IMR-90 (cell line): ENCODE measurements around the gene DYSF. TPM values are rescaled to one million over a fixed set of nuclear protein-coding genes. Genes with fewer than 3 reads are reported as not detected.
A peak's percentile ranks its signal among the peaks of the same experiment; 100 is the strongest.

ENCODE experiments used
- ATAC-seq: fragments of 200-7000 bp; cut with Tn5 transposase; 2 replicates; pipeline ENCODE4 v1.9.1; 2020; ENCODE audit warnings: low read depth, mild to moderate bottlenecking, moderate library complexity
- BruUV-seq: library from RNA; stranded (reverse); fragments of 400-500 nt; replicated peaks from 2 replicates; lab custom pipeline; 2021; lab: Mats Ljungman, UMichigan
- CTCF ChIA-PET: fragments of 300-600 bp; formaldehyde crosslinking; extraction: SDS; loops from one replicate; lab custom pipeline; 2021; ENCODE audit warnings: antibody characterized with exemption; lab: Yijun Ruan, JAX
- POLR2A ChIA-PET: fragments of 300-600 bp; sonication (Branson Sonifier 250); formaldehyde crosslinking; loops from one replicate; lab custom pipeline; 2022; ENCODE audit warnings: antibody characterized with exemption; ENCODE audit not compliant: unreplicated experiment; lab: Charles Lee
- DNase-seq: peaks from one replicate; pipeline ENCODE4 v3.0.0; 2013
- H2AFZ ChIP-seq: replicated peaks from 2 replicates; pipeline ENCODE3; 2013; ENCODE audit warnings: low read length, mild to moderate bottlenecking; ENCODE audit not compliant: poor library complexity
- H2AK5ac ChIP-seq: 2 replicates; pipeline ENCODE4 v1.6.1; 2013; ENCODE audit warnings: low read depth, low read length, inconsistent platforms
- H2AK9ac ChIP-seq: replicated peaks from 2 replicates; pipeline ENCODE3; 2013; ENCODE audit warnings: mild to moderate bottlenecking, low read depth, low read length, moderate library complexity; ENCODE audit not compliant: poor library complexity
- H2BK120ac ChIP-seq: 2 replicates; pipeline ENCODE4 v1.6.1; 2013; ENCODE audit warnings: low read depth, low read length, inconsistent platforms
- H2BK15ac ChIP-seq: 3 replicates; pipeline ENCODE4 v1.6.1; 2013; ENCODE audit warnings: low read depth, low read length, inconsistent platforms
- H2BK20ac ChIP-seq: 2 replicates; pipeline ENCODE4 v1.6.1; 2013; ENCODE audit warnings: low read depth, mild to moderate bottlenecking, inconsistent platforms, low read length, moderate library complexity
- H2BK5ac ChIP-seq: 2 replicates; pipeline ENCODE4 v1.6.1; 2013; ENCODE audit warnings: mild to moderate bottlenecking, low read depth, low read length, inconsistent platforms; ENCODE audit not compliant: poor library complexity, severe bottlenecking
- H3K14ac ChIP-seq: replicated peaks from 2 replicates; pipeline ENCODE4 v1.6.1; 2013; ENCODE audit warnings: low read depth, low read length, inconsistent platforms
- H3K18ac ChIP-seq: 2 replicates; pipeline ENCODE4 v1.6.1; 2013; ENCODE audit warnings: low read depth, low read length, control low read depth
- H3K23ac ChIP-seq: 2 replicates; pipeline ENCODE4 v1.6.1; 2013; ENCODE audit warnings: low read depth, low read length, inconsistent platforms
- H3K27ac ChIP-seq: 2 replicates; pipeline ENCODE4 v1.5.1; 2013; ENCODE audit warnings: mild to moderate bottlenecking, control low read depth, low read length; ENCODE audit not compliant: insufficient read depth
- H3K27me3 ChIP-seq: 2 replicates; pipeline ENCODE4 v1.6.1; 2013; ENCODE audit warnings: low read length; ENCODE audit not compliant: control insufficient read depth, insufficient read depth
- H3K36me3 ChIP-seq: 2 replicates; pipeline ENCODE4 v1.6.1; 2013; ENCODE audit warnings: low read length, mixed read lengths; ENCODE audit not compliant: control insufficient read depth, insufficient read depth
- H3K4ac ChIP-seq: 2 replicates; pipeline ENCODE4 v1.6.1; 2013; ENCODE audit warnings: low read depth, low read length, inconsistent platforms
- H3K4me1 ChIP-seq: 2 replicates; pipeline ENCODE4 v1.6.1; 2013; ENCODE audit warnings: low read length, mixed read lengths; ENCODE audit not compliant: control insufficient read depth, insufficient read depth
- H3K4me2 ChIP-seq: 2 replicates; pipeline ENCODE4 v1.6.1; 2013; ENCODE audit warnings: low read depth, mild to moderate bottlenecking, control low read depth, low read length, moderate library complexity
- H3K4me3 ChIP-seq: 2 replicates; pipeline ENCODE4 v1.5.1; 2013; ENCODE audit warnings: low read depth, mild to moderate bottlenecking, control low read depth, low read length, moderate library complexity; ENCODE audit not compliant: insufficient read depth
- H3K56ac ChIP-seq: 2 replicates; pipeline ENCODE4 v1.6.1; 2013; ENCODE audit warnings: low read length, inconsistent platforms; ENCODE audit not compliant: insufficient read depth; ENCODE audit errors: extremely low read depth
- H3K79me1 ChIP-seq, 2 experiments: 2 replicates each; pipeline ENCODE4 v1.6.1; 2013; ENCODE audit warnings: low read length in 2 of 2, inconsistent platforms in 1 of 2, low read depth in 1 of 2
- H3K9ac ChIP-seq: 2 replicates; pipeline ENCODE4 v1.6.1; 2013; ENCODE audit warnings: low read depth, low read length, control low read depth
- H3K9me1 ChIP-seq: 2 replicates; pipeline ENCODE4 v1.6.1; 2013; ENCODE audit warnings: low read length, inconsistent platforms; ENCODE audit not compliant: insufficient read depth
- H3K9me3 ChIP-seq: 2 replicates; pipeline ENCODE4 v1.6.1; 2013; ENCODE audit warnings: low read length; ENCODE audit not compliant: control insufficient read depth, insufficient read depth
- H4K20me1 ChIP-seq: 2 replicates; pipeline ENCODE4 v1.6.1; 2013; ENCODE audit warnings: low read length, inconsistent platforms; ENCODE audit not compliant: insufficient read depth
- H4K5ac ChIP-seq: 2 replicates; pipeline ENCODE4 v1.6.1; 2013; ENCODE audit warnings: mild to moderate bottlenecking, low read depth, low read length, control low read depth
- H4K8ac ChIP-seq, 2 experiments: 2 replicates each; pipeline ENCODE4 v1.6.1; 2013; ENCODE audit warnings: low read depth in 2 of 2, low read length in 2 of 2, control low read depth in 1 of 2, inconsistent platforms in 1 of 2
- H4K91ac ChIP-seq: 2 replicates; pipeline ENCODE4 v1.6.1; 2013; ENCODE audit warnings: low read depth, low read length, inconsistent platforms; ENCODE audit not compliant: insufficient read depth
- BHLHE40 ChIP-seq: fragments of 150-350 bp; IDR thresholded peaks from 2 replicates; pipeline ENCODE4 v1.6.1; 2016; ENCODE audit warnings: mild to moderate bottlenecking, low read depth, low read length
- CEBPB ChIP-seq: IDR thresholded peaks from 2 replicates; pipeline ENCODE4 v1.6.1; 2012; ENCODE audit warnings: low read depth, low read length, improper control_type of control experiment
- CHD1 ChIP-seq: IDR thresholded peaks from 2 replicates; pipeline ENCODE4 v1.6.1; 2012; ENCODE audit warnings: low read depth, low read length, improper control_type of control experiment
- CTCF ChIP-seq: conservative IDR thresholded peaks from 2 replicates; pipeline ENCODE4 v1.5.1; 2012; ENCODE audit warnings: mild to moderate bottlenecking, low read depth, low read length, improper control_type of control experiment
- ELK1 ChIP-seq: fragments of 150-350 bp; IDR thresholded peaks from 2 replicates; pipeline ENCODE4 v1.6.1; 2016; ENCODE audit warnings: low read depth, mild to moderate bottlenecking, low read length, moderate library complexity, borderline replicate concordance
- FOS ChIP-seq: fragments of 150-350 bp; IDR thresholded peaks from 2 replicates; pipeline ENCODE4 v1.6.1; 2016; ENCODE audit warnings: low read depth, low read length
- MAFK ChIP-seq: IDR thresholded peaks from 2 replicates; pipeline ENCODE4 v1.6.1; 2012; ENCODE audit warnings: low read depth, low read length, improper control_type of control experiment
- MAZ ChIP-seq: IDR thresholded peaks from 2 replicates; pipeline ENCODE4 v1.6.1; 2012; ENCODE audit warnings: low read depth, mild to moderate bottlenecking, low read length, improper control_type of control experiment, moderate library complexity, borderline replicate concordance
- MXI1 ChIP-seq: IDR thresholded peaks from 2 replicates; pipeline ENCODE4 v1.6.1; 2012; ENCODE audit warnings: low read depth, mild to moderate bottlenecking, low read length, moderate library complexity, borderline replicate concordance
- NFE2L2 ChIP-seq: fragments of 150-350 bp; IDR thresholded peaks from 2 replicates; pipeline ENCODE4 v1.6.1; 2016; ENCODE audit warnings: low read depth, mild to moderate bottlenecking, low read length
- POLR2A ChIP-seq: IDR thresholded peaks from 2 replicates; pipeline ENCODE4 v1.6.1; 2012; ENCODE audit warnings: mild to moderate bottlenecking, low read depth, low read length
- RAD21 ChIP-seq: IDR thresholded peaks from 2 replicates; pipeline ENCODE4 v1.6.1; 2012; ENCODE audit warnings: low read length, improper control_type of control experiment
- RCOR1 ChIP-seq: IDR thresholded peaks from 2 replicates; pipeline ENCODE4 v1.6.1; 2012; ENCODE audit warnings: mild to moderate bottlenecking, low read length, improper control_type of control experiment; ENCODE audit not compliant: insufficient replicate concordance
- RFX5 ChIP-seq: IDR thresholded peaks from 2 replicates; pipeline ENCODE4 v1.8.0; 2012; ENCODE audit warnings: low read depth, mild to moderate bottlenecking, low read length, moderate library complexity
- SMC3 ChIP-seq: fragments of 150-350 bp; IDR thresholded peaks from 2 replicates; pipeline ENCODE4 v1.6.1; 2016; ENCODE audit warnings: low read depth, mild to moderate bottlenecking, antibody characterized with exemption, low read length, moderate library complexity
- USF2 ChIP-seq: fragments of 150-350 bp; IDR thresholded peaks from 2 replicates; pipeline ENCODE4 v1.6.1; 2017; ENCODE audit warnings: mild to moderate bottlenecking, antibody characterized with exemption, low read length, low read depth
- WGBS, 2 experiments: methylation state at CpG; one replicate each; pipeline versions ENCODE4 v1.1.5 to v1.1.7; 2013; ENCODE audit warnings: missing lambda C conversion rate in 2 of 2; ENCODE audit not compliant: insufficient read length in 1 of 2; ENCODE audit errors: extremely low coverage in 2 of 2; 5-methylcytosine and 5-hydroxymethylcytosine counted together
- dilution Hi-C: fragments of 300-500 bp; cut with HindIII; formaldehyde crosslinking; loops from one replicate; pipeline ENCODE4 v1.14.3; 2018; ENCODE audit warnings: low sequenced_read_pairs; ENCODE audit not compliant: unreplicated experiment
- in situ Hi-C: fragments of 300-500 bp; cut with MboI; formaldehyde crosslinking; loops from 3 replicates; pipeline ENCODE4 v1.14.3; 2019; ENCODE audit warnings: low sequenced_read_pairs, inconsistent platforms, mixed read lengths
- intact Hi-C: fragments of 100-400 bp; cut with micrococcal nuclease; formaldehyde crosslinking; loops from 2 replicates; pipeline ENCODE4 v1.10.0; 2022
- polyA plus RNA-seq, 3 experiments: library from polyadenylated mRNA; depleted of rRNA; stranded (reverse); fragments of >200 nt; gene quantifications; 2 replicates each; pipeline ENCODE4 v1.2.3, GENCODE V29; 2012; ENCODE audit warnings: low replicate concordance in 1 of 3
- total RNA-seq: library from RNA; depleted of rRNA; stranded (reverse); fragments of >200 nt; gene quantifications from 2 replicates; pipeline ENCODE4 v1.2.3, GENCODE V29; 2012

Gene DYSF
- total and polyA plus RNA-seq, 2 of the 4 experiments (the other 2 are of a cell fraction) = 0.09 to 0.18 TPM

- no peak overlapping the region for H2AK9ac ChIP-seq
- H4K20me1 ChIP-seq = no peaks in the 10 kb centered on the region
- no peak overlapping the region for H3K18ac ChIP-seq
- H3K4me2 ChIP-seq = peak overlapping the region; percentile 99
- no peak overlapping the region for H4K91ac ChIP-seq
- H3K9me1 ChIP-seq = no peaks in the 10 kb centered on the region
- H2AK5ac ChIP-seq = no peak overlapping the region
- POLR2A ChIA-PET = no interaction called here
- CTCF ChIA-PET = no interaction called here
- no peaks in the 10 kb centered on the region for H3K79me1 ChIP-seq
- BruUV-seq = no TSS peak
- no peak overlapping the region for H2BK120ac ChIP-seq
- H4K8ac ChIP-seq = no peak overlapping the region
- in situ Hi-C loops = no loop called here
- H2BK20ac ChIP-seq = no peak overlapping the region
- no peak overlapping the region for H3K56ac ChIP-seq
- no peak overlapping the region for H3K27ac ChIP-seq
- H3K4me3 ChIP-seq = peak overlapping the region; percentile 96
- H3K27me3 ChIP-seq = peaks cover 67% of the 10 kb centered on the region
- ATAC-seq (no peak), DNase-seq (no peak)
- H3K36me3 ChIP-seq = no peaks in the 10 kb centered on the region
- TF ChIP-seq POLR2A = no peak
- TF ChIP-seq MXI1 = no peak
- TF ChIP-seq NFE2L2 = no peak
- TF ChIP-seq RCOR1 = no peak
- no peak for TF ChIP-seq RFX5
- no peak for TF ChIP-seq CEBPB
- no peak for TF ChIP-seq MAFK
- no peak for TF ChIP-seq RAD21
- no peak for TF ChIP-seq USF2
- no peak for TF ChIP-seq SMC3
- TF ChIP-seq CTCF = no peak
- no peak for TF ChIP-seq ELK1
- TF ChIP-seq BHLHE40 = no peak
- TF ChIP-seq MAZ = no peak
- no peak for TF ChIP-seq CHD1
- TF ChIP-seq FOS = no peak
- no peak overlapping the region for H2BK5ac ChIP-seq
- H3K9me3 ChIP-seq = peaks cover 8% of the 10 kb centered on the region
- H3K4me1 ChIP-seq = no peaks in the 10 kb centered on the region; the same call in 1 of the 2 replicates
- no CpG with 5 or more reads among the region's 7 CpGs for WGBS, 2 experiments
- H3K23ac ChIP-seq = no peak overlapping the region
- H2BK15ac ChIP-seq = no peak overlapping the region
- peak overlapping the region; percentile 88 for H2AFZ ChIP-seq
- intact Hi-C loops = no loop called here
- H3K14ac ChIP-seq = no peak overlapping the region
- H3K9ac ChIP-seq = no peak overlapping the region
- dilution Hi-C loops = no loop called here
- no peak overlapping the region for H4K5ac ChIP-seq
- no peak overlapping the region for H3K4ac ChIP-seq
Measured at GRCh38 chr2:71467180-71467815, 13.9 kb downstream of the DYSF start.
